Subcutaneous adipose tissue (tissue), 4 donors: ENCODE measurements around the gene ARMC9. TPM values are rescaled to one million over a fixed set of nuclear protein-coding genes. Genes with fewer than 3 reads are reported as not detected.

Experiments used
- total RNA-seq, 4 donors: library from RNA; depleted of rRNA; stranded (reverse); fragments of >200 nt; gene quantifications; one replicate each; pipeline ENCODE4 v1.1.0, GENCODE V29; 2016
- TF ChIP-seq, protein P1 (sequence below): fragments of 450-650 bp; IDR thresholded peaks from one replicate; pipeline ENCODE4 v1.5.1; 2016; ENCODE audit warnings: low read depth, mild to moderate bottlenecking, control low read depth, antibody characterized with exemption, moderate library complexity

ARMC9 gene
- total RNA-seq, 4 donors from 2014 or later = 0.98 to 16.5 (median 4.6) TPM

DNA sequence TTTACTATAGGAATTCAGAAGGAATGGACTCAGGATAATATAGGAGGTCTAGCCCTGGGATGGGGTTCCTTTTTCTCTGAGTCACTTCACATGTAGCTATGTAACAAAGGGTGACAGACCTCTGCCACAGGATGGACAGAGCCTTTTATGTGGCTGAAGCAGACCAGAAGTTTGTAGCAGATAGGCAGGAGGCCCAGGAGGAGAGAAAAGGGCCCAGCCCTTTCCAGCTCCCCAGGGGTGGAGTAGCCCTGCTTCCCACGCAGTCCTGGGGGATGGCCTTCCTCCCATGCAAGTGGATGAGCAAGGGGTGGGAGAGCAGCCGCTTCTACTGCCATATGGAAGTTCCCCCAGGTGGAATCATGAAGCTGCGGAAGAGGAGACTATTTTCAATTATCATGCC lies 40.3 kb downstream of the ARMC9 start:
- TF ChIP-seq, protein P1, sequence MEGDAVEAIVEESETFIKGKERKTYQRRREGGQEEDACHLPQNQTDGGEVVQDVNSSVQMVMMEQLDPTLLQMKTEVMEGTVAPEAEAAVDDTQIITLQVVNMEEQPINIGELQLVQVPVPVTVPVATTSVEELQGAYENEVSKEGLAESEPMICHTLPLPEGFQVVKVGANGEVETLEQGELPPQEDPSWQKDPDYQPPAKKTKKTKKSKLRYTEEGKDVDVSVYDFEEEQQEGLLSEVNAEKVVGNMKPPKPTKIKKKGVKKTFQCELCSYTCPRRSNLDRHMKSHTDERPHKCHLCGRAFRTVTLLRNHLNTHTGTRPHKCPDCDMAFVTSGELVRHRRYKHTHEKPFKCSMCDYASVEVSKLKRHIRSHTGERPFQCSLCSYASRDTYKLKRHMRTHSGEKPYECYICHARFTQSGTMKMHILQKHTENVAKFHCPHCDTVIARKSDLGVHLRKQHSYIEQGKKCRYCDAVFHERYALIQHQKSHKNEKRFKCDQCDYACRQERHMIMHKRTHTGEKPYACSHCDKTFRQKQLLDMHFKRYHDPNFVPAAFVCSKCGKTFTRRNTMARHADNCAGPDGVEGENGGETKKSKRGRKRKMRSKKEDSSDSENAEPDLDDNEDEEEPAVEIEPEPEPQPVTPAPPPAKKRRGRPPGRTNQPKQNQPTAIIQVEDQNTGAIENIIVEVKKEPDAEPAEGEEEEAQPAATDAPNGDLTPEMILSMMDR = no peak

DNA sequence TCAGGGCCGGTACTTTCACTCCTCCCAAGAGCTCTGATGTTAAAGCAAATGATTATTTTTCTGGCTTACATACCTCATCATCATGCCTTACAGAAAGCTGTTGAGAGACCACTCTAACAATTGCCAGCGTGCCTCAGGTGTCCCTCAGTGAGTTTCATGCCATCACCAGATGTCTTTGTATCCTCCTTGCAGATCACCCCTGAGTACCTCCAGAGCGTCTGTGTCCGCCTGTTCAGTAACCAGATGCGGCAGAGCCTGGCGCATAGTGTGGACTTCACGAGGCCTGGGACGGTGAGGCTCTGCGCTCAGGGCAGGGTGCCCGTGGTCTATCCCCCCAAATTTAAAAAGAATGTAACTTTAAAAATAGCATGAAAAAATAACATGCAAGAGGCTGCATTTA lies 41.3 kb downstream of the ARMC9 start:
- TF ChIP-seq, protein P1 = no peak

DNA sequence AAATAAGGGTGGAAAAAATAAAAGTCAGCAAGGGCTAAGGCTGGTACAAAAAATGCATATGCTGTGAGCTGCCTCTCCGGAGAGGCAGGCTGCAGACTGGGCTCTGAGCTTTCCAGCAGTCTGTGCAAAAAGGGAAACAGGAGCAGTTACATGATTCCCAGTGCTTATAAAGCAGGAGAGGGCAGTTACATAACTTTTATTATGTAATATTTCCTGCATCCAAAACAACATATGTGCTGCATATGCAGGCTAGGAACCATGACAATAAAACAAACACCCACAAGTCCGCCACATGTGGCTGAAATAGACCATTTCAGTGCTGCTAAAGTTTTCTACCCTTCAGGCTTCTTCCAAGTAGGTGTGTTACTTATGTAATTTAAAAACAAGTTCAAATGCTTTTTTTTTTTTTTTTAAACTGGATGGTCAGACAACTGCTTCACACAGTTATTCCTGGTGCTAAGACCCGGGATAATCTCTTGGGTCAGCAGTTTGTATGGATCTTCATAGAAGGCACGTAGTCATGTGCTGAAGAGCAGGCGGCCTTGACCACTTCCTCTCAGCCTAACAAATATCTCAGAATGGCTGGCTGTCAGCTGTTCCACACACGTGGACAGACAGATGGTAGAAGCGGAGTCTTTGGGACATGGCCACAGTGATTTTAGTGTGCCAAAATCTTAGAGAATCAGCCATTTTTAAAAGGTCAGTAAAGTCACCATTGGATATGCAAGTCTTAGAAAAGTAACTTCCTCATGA lies 43.5 kb downstream of the ARMC9 start:
- TF ChIP-seq, protein P1 = no peak

DNA sequence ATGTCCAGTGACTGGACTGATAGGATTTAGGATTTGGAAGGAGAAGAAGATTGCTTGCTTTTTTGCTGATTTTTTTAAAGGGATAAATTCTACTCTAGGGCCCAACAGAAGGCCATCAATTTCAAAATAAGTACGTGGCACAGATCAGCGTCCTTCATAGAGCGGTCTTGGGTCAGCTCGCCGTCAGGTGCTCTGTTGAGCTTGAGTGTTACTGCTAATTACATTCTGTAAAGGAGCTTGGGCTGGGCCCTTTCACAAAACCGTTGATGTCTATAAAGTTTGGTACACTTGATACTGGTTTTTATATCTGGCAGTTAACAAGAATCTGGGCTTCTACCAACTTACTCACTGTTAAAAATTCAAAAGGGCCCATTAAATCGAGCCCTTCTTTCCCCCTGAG lies 45.4 kb downstream of the ARMC9 start:
- TF ChIP-seq, protein P1 = no peak

DNA sequence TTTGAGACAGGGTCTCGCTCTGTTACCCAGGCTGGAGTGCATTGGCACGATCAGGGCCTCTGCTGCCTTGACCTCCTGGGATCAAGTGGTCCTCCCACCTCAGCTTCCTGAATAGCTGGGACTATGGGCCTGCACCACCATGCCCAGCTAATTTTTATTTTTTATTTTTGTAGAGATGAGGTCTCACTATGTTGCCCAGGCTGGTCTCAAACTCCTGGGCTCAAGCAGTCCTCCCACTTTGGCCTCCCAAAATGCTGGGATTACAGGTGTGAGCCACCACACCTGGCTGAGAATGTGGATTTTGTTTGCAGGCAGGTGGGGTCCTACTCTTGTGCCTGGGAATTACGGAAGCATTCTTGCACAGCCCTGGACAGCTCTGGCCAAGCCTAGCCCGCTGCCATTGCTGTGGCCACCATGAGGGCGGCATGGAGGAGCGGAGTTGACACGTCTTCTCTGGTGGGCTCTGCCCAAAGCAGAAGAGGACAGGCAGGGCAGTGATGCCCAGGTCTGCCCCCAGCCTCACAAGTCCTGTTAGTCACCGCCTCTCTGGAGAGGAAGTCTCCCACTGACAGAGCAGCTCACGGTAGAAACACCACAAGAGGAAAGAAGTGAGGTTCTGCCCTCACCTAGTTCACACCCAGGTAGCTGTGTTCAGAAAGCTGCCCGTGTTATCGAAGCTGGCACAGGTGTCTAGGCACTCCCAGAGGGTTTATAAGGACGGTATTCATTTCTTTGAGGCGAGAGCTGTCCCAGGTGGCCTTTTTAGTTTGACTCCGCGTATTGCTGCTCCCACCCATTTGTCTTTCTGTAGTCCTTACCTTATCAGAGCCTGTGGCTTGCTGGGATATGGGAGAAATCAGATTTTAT lies 46.2 kb downstream of the ARMC9 start:
- TF ChIP-seq, protein P1 = no peak

DNA sequence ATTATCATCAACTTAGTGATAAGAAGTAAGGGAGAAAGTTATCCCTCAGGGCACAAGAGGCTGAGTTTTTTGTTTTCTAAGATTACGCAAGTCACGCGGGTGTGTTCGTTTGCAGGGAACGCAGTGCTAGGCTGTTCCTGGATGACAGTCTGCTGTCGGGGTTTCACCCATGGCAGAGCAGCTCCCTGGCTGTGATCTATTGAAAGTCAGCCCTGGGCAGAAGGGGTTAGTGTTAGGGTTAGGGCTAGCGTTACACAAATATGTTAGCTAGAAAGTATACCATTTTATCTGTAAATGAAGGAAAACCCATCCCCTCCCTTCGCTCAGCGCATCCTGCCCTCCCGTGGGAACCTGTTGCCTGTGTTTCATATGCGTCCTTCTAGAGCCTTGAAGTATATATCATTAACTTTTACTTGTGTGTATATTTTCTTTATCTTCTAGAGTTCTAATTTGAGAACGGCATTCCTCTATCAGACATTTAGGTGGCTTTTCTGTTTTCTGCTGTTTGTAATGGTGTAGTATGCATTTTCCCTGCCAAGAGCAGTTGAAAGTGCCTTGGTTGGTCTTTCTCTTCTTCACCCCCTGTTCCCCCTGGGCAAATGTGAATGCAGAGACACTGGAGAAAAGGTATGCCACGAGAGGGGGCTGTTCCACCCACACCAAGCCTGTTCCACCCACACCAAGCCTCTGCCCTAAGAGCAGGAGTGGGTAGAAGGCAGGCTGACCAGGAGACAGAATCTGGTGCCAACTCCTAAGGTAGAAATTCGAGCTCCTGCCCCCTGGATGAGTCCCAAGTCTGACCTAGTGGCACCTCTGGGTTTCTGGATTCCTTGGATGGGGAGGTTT lies 47.0 kb downstream of the ARMC9 start:
- TF ChIP-seq, protein P1 = no peak
